ENCODE measurements around the gene ATP8B1. TPM values are rescaled to one million over a fixed set of nuclear protein-coding genes. Genes with fewer than 3 reads are reported as not detected.

ATP8B1 gene
- total and polyA plus RNA-seq, 9 of the 15 experiments (the other 6 are each of a cell fraction or from before 2014, with no cell fraction given): 0.01 to 0.22 (median 0.03) TPM; not detected in 3

DNA sequence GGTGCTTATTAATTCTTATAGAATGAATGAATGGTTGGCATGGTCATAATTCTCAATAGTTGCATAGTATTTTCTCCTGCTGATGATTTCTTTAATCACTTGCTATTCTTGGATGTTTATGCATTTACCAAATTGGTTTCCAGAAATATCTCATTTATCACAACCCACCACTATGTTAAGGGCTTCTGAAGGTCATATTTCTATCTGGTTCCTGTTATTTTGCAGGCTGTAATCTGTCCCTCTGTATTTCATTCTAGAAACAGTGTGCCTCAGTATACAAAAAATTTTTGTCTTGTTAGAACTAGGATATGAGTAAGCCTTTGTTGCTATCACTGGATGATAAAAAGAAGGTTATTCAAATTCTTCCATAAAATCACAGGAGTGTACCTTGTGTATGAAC is 6.1 kb upstream of the ATP8B1 start:
- no peak for FAIRE-seq
- TF ChIP-seq ILK (tag; IDR thresholded peaks at IDR 0.05; ENCODE audit: borderline replicate concordance, low read depth) (no peak), ZBTB26 (CRISPR knock-in tag; IDR thresholded peaks at IDR 0.05) (no peak), HOXB6 (CRISPR knock-in tag; IDR thresholded peaks at IDR 0.05; ENCODE audit: borderline replicate concordance) (no peak), GATAD2B (IDR thresholded peaks at IDR 0.05; ENCODE audit: borderline replicate concordance) (no peak), CBFA2T2 (conservative IDR thresholded peaks at IDR 0.05) (no peak), ETV6 (IDR thresholded peaks at IDR 0.05; ENCODE audit: borderline replicate concordance in 1 of 2, low read depth in 2 of 2, low read length in 1 of 2) (no peak), ETV6 (CRISPR knock-in tag; IDR thresholded peaks at IDR 0.05; ENCODE audit: borderline replicate concordance) (no peak), SIRT6 (IDR thresholded peaks at IDR 0.05; ENCODE audit: low read depth, low read length) (no peak), RBM34 (IDR thresholded peaks at IDR 0.05; ENCODE audit: borderline replicate concordance, insufficient read depth, low read length) (no peak), SNIP1 (IDR thresholded peaks at IDR 0.05; ENCODE audit: low read depth) (no peak), ZNF707 (CRISPR knock-in tag; conservative IDR thresholded peaks at IDR 0.05) (no peak), DDX20 (tag; IDR thresholded peaks at IDR 0.05; ENCODE audit: low read depth) (no peak), IFI16 (CRISPR knock-in tag; IDR thresholded peaks at IDR 0.05) (no peak), ZBTB7A (IDR thresholded peaks at IDR 0.05; ENCODE audit: borderline replicate concordance, control insufficient read depth, low read depth, low read length) (no peak), ZNF23 (CRISPR knock-in tag; IDR thresholded peaks at IDR 0.05) (no peak), TBP (optimal IDR thresholded peaks at IDR 0.05; ENCODE audit: low read depth, low read length) (no peak), ZNF778 (CRISPR knock-in tag; IDR thresholded peaks at IDR 0.05) (no peak), RBM15 (IDR thresholded peaks at IDR 0.05; ENCODE audit: insufficient read depth, low read length) (no peak), ZNF274 (IDR thresholded peaks at IDR 0.05; ENCODE audit: borderline replicate concordance, low read depth, low read length) (no peak)
- no peak overlapping the region for H2AFZ ChIP-seq (ENCODE audit: low read depth, low read length)

More for the DNA sequence above, 6.1 kb upstream of the ATP8B1 start:
- DNase-seq (ENCODE audit: extremely low read depth in 1 of 4, low spot score in 3 of 4): no peak
- in situ Hi-C loops (cut with MboI) (no loop called here), intact Hi-C loops (cut with micrococcal nuclease) (no loop called here)
- BruUV-seq (replicated peaks): no TSS peak
- Histone ChIP-seq H3K4me3 (no peak overlapping the region), H3K4me1 (replicated peaks in 1 of 2; ENCODE audit: control insufficient read depth in 2 of 2, insufficient read depth in 2 of 2, low read length in 2 of 2) (no peaks in the 10 kb centered on the region; a peak in 1 of 5 replicates), H3K27ac (ENCODE audit: extremely low read depth, low read depth, low read length) (no peak overlapping the region), H4K20me1 (replicated peaks; ENCODE audit: control insufficient read depth, insufficient read depth, low read length) (no peaks in the 10 kb centered on the region), H3K9me1 (ENCODE audit: control insufficient read depth, insufficient read depth, low read length) (no peaks in the 10 kb centered on the region), H3K27me3 (ENCODE audit: control insufficient read depth in 2 of 2, insufficient read depth in 2 of 2, low read length in 2 of 2) (peaks cover 0 to under 1% of the 10 kb centered on the region in 2 experiments; a peak in 2 of 5 replicates), H3K9ac (ENCODE audit: insufficient read depth in 1 of 2, low read depth in 2 of 2, low read length in 2 of 2) (no peak overlapping the region), H3K4me2 (ENCODE audit: insufficient read depth, low read length) (no peak overlapping the region), H3K36me3 (ENCODE audit: control insufficient read depth, insufficient read depth, low read length) (no peaks in the 10 kb centered on the region), H3K9me3 (replicated peaks; ENCODE audit: control insufficient read depth, insufficient read depth, low read depth, low read length) (no peaks in the 10 kb centered on the region), H3K79me2 (ENCODE audit: control insufficient read depth, insufficient read depth, low read length) (no peaks in the 10 kb centered on the region)
- CTCF ChIA-PET (ENCODE audit: low intra/inter-chr PET ratio): interaction anchor here (0.7 kb wide), 1 partner anchor 973 kb away, joined by 3 read pairs; no protein-coding TSS in a partner anchor
- POLR2A ChIA-PET: no interaction called here
- ATAC-seq: no peak
